ENCODE data around the gene KLF15.
"Not testable (repeated sequence)": the region's sequence is repeated elsewhere in the genome, so short reads cannot be mapped to it uniquely, and the experiment has no call there.

Gene KLF15

DNA sequence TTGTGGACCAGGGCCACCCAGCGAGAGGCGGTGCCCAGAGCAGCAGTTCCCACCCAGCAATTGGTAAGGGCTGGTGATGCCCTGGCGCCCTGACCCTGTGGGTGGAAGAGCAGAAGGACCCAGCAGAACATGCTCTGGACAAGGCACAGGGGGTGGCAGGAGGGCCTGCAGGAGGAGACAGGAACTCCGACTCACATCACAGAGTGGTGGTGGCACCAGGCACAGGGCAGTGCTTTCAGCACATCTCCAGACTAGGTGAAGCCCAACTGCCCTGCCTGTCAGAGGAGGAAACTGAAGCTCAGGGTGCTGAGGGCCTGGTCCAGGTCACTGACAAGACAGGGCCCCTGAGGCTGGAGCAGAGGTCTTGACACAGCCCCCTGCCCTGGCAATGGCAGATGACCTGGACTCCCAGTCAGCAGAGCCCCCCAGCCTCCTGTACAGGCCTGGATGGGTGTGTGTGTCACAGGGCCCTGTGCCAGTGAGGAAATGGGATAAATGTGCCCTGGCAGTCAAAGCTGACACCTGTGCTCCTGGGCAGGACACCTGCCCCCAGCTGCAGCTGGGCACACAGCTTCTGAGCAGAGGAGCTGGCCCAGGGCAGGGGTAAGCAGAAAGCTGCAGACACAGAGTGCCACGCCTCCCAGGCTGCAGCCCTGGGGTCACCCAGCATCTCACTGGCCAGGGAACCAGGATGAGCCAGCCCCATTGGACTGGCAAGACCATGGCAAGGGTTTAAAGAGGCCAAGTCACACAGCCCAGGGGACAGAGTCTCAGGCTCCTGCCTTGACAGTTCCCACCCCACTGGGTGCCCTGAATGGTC, 11.4 kb downstream of the KLF15 start:
- no peak for DNase-seq

DNA sequence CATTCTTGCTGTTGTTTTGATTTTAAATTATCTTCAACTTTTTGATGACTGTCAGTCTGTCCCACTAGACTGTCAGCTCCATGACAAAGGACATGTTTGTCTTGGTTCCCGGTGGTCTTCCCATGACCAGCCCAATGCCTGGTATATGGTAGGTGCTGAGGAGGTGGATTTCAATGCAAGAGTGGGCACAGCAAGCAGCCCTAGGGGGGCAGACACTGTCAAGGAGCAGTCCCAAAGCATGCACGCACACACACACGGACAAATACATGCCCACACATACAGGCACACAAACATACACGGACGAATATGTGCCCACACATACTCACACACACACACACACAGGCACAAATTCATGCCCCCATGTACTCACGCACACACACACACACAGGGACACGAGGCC, 12.0 kb downstream of the KLF15 start:
- DNase-seq, result no peak

- DNase-seq, result no peak
Observed at GRCh38 chr3:126344380-126345041, 12.7 kb downstream of the KLF15 start.

- no peak for DNase-seq
Observed at GRCh38 chr3:126343649-126344035, 13.6 kb downstream of the KLF15 start.

GRCh38 chr3:126342991-126343648, 14.1 kb downstream of the KLF15 start:
- DNase-seq, result no peak

- no peak for DNase-seq
Observed at GRCh38 chr3:126342211-126342610, 15.0 kb downstream of the KLF15 start.

DNA sequence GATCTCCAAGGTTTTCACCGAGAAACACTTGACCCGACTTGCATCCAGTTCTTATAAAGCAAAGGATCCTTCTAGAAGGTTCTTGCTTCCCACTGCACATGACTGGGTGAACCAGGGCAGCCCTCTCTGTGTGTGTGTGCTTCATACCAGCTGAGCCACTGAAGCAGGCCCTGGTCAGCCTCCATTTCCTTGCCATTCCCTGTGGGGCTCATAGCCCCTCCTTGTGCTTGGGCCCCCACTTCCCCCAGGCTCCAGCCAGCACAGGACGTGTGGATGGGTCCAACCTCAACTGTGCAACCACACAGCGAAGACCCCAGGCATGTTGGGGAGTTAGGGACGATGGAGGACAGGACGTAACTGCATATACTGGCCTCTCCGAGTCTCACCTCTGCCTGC, 15.5 kb downstream of the KLF15 start:
- no peak for DNase-seq

- no peak for DNase-seq
Observed at GRCh38 chr3:126340943-126341754, 16.1 kb downstream of the KLF15 start.

GRCh38 chr3:126340596-126340942, 16.6 kb downstream of the KLF15 start:
- no peak for DNase-seq

DNA sequence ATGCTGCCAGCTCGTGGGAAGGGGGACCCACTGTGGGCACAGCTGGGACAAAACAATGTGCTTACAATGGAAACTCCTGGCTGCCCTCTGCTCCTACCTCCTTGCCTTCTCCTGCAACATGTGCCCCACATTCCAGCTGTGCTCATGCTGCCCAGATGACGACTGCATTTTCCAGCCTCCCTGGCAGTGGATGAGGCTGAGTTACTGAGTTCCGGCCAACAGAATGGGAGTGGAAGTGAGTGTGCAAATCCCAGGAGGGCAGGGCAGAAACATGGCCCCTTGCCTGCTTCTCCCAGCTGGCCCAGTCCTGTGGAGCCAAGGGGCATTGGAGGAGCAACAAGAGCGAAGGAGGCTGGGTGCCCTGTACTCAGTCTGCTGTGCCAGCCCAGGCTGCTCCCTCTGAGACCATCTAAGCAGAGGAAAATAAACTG, 17.1 kb downstream of the KLF15 start:
- no peak for DNase-seq

DNA sequence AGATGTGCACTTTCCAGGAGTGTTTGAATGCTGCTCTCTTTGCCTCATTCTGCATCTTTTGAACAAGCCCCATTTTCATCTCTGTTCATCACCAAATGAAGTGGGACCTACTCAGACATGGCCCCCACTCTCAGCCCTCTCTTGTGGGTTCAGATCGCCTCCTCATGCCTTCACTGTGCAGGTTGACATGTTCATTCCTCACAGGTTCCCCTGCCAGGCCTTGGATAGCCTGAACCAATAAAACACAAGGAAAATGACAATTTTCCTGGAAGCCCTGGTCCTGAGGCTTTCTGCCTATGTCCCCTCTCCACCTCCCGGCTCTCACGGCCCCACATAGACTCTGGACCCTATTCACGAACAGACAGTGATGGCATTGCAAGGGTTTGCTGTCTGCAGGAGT, 17.7 kb downstream of the KLF15 start:
- DNase-seq, result no peak

- DNase-seq, result no peak
Observed at GRCh38 chr3:126338790-126339288, 18.4 kb downstream of the KLF15 start.

DNA sequence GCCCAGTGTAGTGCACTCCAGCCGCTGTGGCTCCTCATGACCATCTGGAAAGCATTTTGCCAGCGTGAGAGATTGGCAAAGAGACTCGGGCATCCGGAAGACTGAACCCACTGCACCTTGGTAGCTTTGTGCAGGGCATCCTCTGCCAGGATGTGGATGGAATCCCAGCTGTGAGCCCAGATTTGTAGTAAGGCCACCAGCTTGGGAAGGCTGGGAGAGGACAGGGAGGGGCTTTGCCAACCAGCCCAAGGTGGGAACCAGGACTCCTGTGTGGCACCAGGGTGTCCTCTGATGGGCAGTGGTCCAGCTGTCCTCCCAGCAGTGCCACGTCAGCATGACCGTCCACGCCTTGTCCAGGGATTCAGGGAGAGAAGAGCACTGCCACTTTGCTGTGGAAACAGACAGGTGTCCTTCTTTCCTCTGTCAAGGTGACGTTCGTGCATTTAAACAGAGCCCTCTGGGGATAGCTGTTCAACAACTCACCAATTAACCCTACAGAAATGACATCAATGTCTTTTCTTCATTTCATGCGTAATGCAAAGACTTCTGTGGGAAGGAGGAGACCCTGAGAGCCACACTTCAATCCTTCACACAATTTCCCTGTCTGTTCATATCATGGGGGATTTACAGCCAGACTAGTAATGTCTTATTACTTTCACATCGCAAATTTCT, 19.1 kb downstream of the KLF15 start:
- no peak for DNase-seq

GRCh38 chr3:126331812-126332336, 25.3 kb downstream of the KLF15 start:
- DNase-seq, result not testable (repeated sequence)

- no peak for DNase-seq
Observed at GRCh38 chr3:126329927-126330725, 27.1 kb downstream of the KLF15 start.

- DNase-seq, result no peak
Observed at GRCh38 chr3:126326629-126327028, 30.6 kb downstream of the KLF15 start.

DNA sequence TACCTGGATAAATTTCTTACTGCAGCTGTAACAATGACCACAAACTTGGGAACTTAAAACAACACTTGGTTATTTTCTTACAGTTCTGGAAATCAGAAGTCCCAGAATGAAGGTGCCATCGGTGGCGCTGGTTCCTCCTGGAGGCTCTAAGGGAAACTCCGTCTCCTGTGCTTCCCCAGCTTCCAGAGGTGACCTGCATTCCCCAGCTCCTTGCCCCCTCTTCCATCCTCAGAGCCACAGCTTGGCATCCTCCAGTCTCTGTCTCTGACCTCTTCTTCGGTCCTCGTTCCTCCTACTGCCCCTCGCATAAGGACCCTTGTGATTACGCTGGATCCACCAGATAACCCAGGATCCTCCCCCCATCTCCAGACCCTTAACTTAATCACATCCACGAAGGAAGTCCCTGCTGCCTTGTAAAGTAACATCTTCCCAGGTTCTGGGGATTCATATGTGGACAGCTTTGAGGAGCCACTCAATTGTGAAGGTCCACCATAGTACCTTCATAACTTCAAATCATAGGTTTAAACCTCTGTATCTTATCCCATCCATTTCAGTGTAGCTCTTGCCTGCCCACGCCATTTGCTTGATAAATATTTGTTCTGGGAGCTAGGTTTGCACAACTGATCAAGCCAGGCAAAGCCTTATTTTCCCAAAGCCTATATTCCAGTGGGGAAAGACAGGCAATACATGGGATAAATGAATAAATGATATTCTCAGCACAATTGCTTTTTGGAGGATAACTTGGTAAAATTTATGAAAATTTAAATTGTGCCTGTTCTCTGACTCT, 34.8 kb downstream of the KLF15 start:
- DNase-seq, result no peak

- DNase-seq, result no peak
Observed at GRCh38 chr3:126321490-126321889, 35.7 kb downstream of the KLF15 start.

- DNase-seq, result no peak
Observed at GRCh38 chr3:126320517-126321293, 36.5 kb downstream of the KLF15 start.
